ENCODE measurements around the gene OR1J4.

The OR1J4 gene

DNA sequence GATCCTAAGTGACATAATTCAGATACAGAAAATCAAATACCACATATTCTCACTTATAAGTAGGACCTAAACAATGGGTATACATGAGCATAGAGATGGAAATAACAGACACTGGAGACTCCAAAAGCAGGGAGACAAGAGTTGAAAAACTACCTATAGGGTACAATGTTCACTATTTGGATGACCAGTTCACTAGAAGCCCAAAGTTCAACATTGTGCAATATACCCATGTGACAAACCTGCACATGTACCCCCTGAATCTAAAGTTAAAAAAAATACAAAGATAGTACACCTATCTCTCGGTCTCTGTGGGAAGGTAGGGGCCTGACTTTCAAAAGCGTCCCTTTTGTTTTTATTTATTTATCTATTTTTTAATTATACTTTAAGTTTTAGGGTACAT, 19.8 kb downstream of the OR1J4 start:
- no peaks in the 10 kb centered on the region for H3K27me3 ChIP-seq (ENCODE audit: control insufficient read depth, insufficient read depth, low read length)
- H3K36me3 ChIP-seq (ENCODE audit: control insufficient read depth, insufficient read depth, low read length) = no peaks in the 10 kb centered on the region
- H3K9ac ChIP-seq = no peak overlapping the region
- H2AFZ ChIP-seq = no peak overlapping the region
- no peak overlapping the region for H3K4me2 ChIP-seq (ENCODE audit: low read length)
- H3K9me3 ChIP-seq (ENCODE audit: control insufficient read depth, low read length) = no peaks in the 10 kb centered on the region
- no peaks in the 10 kb centered on the region for H3K4me1 ChIP-seq
- no peak overlapping the region for H3K4me3 ChIP-seq (ENCODE audit: low read depth, low read length)
- TF ChIP-seq, protein P1, sequence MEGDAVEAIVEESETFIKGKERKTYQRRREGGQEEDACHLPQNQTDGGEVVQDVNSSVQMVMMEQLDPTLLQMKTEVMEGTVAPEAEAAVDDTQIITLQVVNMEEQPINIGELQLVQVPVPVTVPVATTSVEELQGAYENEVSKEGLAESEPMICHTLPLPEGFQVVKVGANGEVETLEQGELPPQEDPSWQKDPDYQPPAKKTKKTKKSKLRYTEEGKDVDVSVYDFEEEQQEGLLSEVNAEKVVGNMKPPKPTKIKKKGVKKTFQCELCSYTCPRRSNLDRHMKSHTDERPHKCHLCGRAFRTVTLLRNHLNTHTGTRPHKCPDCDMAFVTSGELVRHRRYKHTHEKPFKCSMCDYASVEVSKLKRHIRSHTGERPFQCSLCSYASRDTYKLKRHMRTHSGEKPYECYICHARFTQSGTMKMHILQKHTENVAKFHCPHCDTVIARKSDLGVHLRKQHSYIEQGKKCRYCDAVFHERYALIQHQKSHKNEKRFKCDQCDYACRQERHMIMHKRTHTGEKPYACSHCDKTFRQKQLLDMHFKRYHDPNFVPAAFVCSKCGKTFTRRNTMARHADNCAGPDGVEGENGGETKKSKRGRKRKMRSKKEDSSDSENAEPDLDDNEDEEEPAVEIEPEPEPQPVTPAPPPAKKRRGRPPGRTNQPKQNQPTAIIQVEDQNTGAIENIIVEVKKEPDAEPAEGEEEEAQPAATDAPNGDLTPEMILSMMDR (IDR thresholded peaks at IDR 0.05) = no peak
- H3K27ac ChIP-seq = no peak overlapping the region
- no peaks in the 10 kb centered on the region for H3K79me2 ChIP-seq

DNA sequence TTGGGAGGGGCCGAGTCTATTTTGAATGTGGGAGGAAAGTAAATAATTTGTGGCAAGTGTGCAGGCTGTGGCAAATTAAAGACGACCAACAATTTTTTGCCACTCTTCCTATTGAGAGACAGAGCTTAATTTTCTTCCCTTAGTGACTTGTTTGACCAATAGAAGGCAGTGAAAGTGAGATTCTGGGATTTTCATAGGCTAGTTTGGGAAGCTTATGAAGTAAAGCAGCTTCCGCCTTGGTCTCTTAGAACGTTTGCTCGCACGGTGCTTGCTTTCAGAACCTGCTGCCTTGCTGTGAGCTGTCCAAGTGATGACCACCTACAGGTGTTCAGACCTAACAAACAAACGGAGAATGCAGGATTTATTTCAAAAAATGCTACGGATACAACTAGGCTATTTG, 27.3 kb downstream of the OR1J4 start:
- H3K4me2 ChIP-seq (ENCODE audit: low read length) = no peak overlapping the region
- H3K36me3 ChIP-seq (ENCODE audit: control insufficient read depth, insufficient read depth, low read length) = no peaks in the 10 kb centered on the region
- H3K27ac ChIP-seq = no peak overlapping the region
- H3K79me2 ChIP-seq = no peaks in the 10 kb centered on the region
- H3K27me3 ChIP-seq (ENCODE audit: control insufficient read depth, insufficient read depth, low read length) = no peaks in the 10 kb centered on the region
- no peak overlapping the region for H3K9ac ChIP-seq
- H3K9me3 ChIP-seq (ENCODE audit: control insufficient read depth, low read length) = no peaks in the 10 kb centered on the region
- H2AFZ ChIP-seq = no peak overlapping the region
- TF ChIP-seq, protein P1 (IDR thresholded peaks at IDR 0.05) = no peak
- H3K4me1 ChIP-seq = no peaks in the 10 kb centered on the region
- no peak overlapping the region for H3K4me3 ChIP-seq (ENCODE audit: low read depth, low read length)

DNA sequence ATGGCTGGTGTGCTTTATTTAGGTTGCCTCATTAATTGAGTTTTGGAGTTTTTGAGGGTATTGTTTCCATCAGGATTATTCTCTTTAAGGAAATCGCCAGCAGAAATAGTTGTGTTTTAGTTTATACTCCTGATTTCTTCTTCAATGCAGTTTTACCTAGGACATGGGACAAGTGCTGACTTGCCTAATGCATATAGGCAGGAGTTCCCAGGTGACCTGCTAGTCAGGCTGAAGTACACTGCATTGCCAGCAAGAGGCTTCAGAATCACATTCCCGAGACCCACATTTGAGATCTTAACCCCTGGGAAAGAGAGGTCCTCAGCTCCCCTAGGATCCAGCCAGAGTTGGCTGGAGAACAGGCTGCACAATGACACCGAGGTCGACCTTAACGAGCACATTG, 32.4 kb downstream of the OR1J4 start:
- Histone ChIP-seq H3K27ac (no peak overlapping the region), H3K4me2 (ENCODE audit: low read length) (no peak overlapping the region), H3K27me3 (ENCODE audit: control insufficient read depth, insufficient read depth, low read length) (no peaks in the 10 kb centered on the region), H3K4me3 (ENCODE audit: low read depth, low read length) (no peak overlapping the region), H3K36me3 (ENCODE audit: control insufficient read depth, insufficient read depth, low read length) (no peaks in the 10 kb centered on the region), H3K4me1 (no peaks in the 10 kb centered on the region), H3K9ac (no peak overlapping the region), H2AFZ (no peak overlapping the region), H3K9me3 (ENCODE audit: control insufficient read depth, low read length) (no peaks in the 10 kb centered on the region), H3K79me2 (no peaks in the 10 kb centered on the region)
- TF ChIP-seq, protein P1 (IDR thresholded peaks at IDR 0.05) = no peak

DNA sequence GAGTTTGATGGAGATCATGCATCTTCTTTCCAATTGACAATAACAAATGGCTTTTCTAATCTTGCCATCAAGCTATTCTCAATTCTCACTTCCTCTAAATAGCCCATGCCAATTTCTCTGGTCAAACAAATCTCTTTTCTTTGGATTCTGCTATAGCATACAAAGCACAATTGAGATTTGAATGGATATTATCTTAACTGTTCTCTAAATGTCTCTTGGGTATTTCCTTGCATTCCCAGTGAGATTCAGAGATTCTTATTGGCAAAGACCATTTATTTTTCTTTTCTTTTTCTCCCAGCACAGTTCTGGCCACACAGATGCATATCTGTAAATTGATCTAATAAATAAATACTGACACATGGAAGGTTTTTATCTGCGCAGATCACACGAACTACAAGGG, 33.9 kb downstream of the OR1J4 start, which contains the start of gene OR1N2:
TSS of gene OR1N2 (plus strand) at position 301 of the 400 bp plus-strand sequence. CDS start 100 bp downstream, outside the sequence.
- Histone ChIP-seq H3K4me2 (ENCODE audit: low read length) (no peak within 1 kb of the TSS), H2AFZ (no peak within 1 kb of the TSS), H3K79me2 (no peaks in the 10 kb centered on the region), H3K4me3 (ENCODE audit: low read depth, low read length) (no peak within 1 kb of the TSS), H3K36me3 (ENCODE audit: control insufficient read depth, insufficient read depth, low read length) (no peaks in the 10 kb centered on the region), H3K27me3 (ENCODE audit: control insufficient read depth, insufficient read depth, low read length) (no peaks in the 10 kb centered on the region), H3K9ac (no peak within 1 kb of the TSS), H3K4me1 (no peaks in the 10 kb centered on the region), H3K9me3 (ENCODE audit: control insufficient read depth, low read length) (no peaks in the 10 kb centered on the region), H3K27ac (no peak within 1 kb of the TSS)
- TF ChIP-seq, protein P1 (IDR thresholded peaks at IDR 0.05) = no peak

DNA sequence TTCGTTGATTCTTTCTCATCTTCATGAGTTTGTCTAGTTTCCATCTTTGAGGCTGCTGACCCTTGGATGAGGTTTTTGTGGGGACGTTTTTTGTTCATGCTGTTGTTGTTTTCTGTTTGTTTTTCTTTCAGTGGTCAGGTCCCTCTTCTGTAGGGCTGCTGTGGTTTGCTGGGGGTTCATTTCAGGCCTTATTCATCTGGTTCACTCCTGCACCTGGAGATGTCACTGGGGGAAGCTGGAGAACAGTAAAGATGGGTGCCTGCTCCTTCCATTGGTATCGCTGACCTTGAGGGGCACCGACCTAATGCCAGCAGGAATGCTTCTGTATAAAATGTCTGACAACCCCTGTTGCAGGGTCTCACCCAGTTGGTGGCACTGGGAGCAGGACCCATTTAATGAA, 42.5 kb downstream of the OR1J4 start:
- Histone ChIP-seq H3K4me3 (ENCODE audit: low read depth, low read length) (no peak overlapping the region), H3K4me2 (ENCODE audit: low read length) (no peak overlapping the region), H3K27me3 (ENCODE audit: control insufficient read depth, insufficient read depth, low read length) (no peaks in the 10 kb centered on the region), H3K4me1 (no peaks in the 10 kb centered on the region), H3K9me3 (ENCODE audit: control insufficient read depth, low read length) (no peaks in the 10 kb centered on the region), H2AFZ (no peak overlapping the region), H3K36me3 (ENCODE audit: control insufficient read depth, insufficient read depth, low read length) (no peaks in the 10 kb centered on the region), H3K79me2 (no peaks in the 10 kb centered on the region), H3K9ac (no peak overlapping the region), H3K27ac (no peak overlapping the region)
- TF ChIP-seq, protein P1 (IDR thresholded peaks at IDR 0.05) = no peak

Data from parathyroid adenoma (tissue), 2 donors.